GM12865 (cell line): ENCODE data around the gene LRP8.

Experiments used
- DNase-seq: peaks from one replicate; pipeline ENCODE4 v3.0.0; 2010; ENCODE audit warnings: low read depth
- H3K4me3 ChIP-seq: 2 replicates; pipeline ENCODE4 v1.5.1; 2011; ENCODE audit warnings: mild to moderate bottlenecking, low read depth, low read length, control low read depth
- TF ChIP-seq, protein P1 (sequence below): IDR thresholded peaks from 2 replicates; pipeline ENCODE4 v1.5.1; 2011; ENCODE audit warnings: low read length, control low read depth, low read depth, inconsistent platforms; ENCODE audit not compliant: insufficient read depth; ENCODE audit errors: missing control alignments

The LRP8 gene

DNA sequence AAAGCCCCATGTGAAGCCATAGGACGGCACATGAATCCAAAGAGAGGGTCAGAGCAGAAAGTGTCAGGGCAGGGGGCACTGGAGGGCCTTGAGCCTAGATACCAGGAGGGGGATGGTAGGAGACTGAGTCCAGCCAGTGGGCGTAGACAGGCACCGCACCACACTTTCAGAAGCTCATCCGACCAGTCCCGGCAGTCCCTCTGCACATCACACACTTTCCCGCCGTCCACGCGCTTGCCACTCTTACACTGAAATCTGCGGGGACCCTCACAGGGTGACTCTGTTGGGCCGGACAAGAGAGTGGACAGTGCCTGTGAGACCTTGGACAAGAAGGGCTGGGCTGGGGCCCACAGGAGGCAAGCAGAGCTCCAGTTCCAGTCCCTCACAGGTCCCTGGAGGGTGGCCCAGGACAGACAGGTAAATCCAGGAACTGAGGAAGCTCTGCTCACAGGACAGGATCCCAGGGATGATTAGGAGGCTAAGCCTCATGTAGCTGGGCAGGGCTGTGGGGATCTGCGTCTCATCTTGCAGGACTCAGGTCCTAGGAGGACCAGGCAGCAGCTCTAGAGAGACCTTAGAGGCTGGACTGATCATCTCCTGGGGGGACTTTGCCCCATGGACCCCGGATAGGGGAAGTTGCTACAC, 53.2 kb downstream of the LRP8 start:
- TF ChIP-seq, protein P1, sequence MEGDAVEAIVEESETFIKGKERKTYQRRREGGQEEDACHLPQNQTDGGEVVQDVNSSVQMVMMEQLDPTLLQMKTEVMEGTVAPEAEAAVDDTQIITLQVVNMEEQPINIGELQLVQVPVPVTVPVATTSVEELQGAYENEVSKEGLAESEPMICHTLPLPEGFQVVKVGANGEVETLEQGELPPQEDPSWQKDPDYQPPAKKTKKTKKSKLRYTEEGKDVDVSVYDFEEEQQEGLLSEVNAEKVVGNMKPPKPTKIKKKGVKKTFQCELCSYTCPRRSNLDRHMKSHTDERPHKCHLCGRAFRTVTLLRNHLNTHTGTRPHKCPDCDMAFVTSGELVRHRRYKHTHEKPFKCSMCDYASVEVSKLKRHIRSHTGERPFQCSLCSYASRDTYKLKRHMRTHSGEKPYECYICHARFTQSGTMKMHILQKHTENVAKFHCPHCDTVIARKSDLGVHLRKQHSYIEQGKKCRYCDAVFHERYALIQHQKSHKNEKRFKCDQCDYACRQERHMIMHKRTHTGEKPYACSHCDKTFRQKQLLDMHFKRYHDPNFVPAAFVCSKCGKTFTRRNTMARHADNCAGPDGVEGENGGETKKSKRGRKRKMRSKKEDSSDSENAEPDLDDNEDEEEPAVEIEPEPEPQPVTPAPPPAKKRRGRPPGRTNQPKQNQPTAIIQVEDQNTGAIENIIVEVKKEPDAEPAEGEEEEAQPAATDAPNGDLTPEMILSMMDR, result no peak
- no peak for DNase-seq
- H3K4me3 ChIP-seq, result no peak overlapping the region

- TF ChIP-seq, protein P1, result no peak
- H3K4me3 ChIP-seq, result no peak overlapping the region
- no peak for DNase-seq
Measured at GRCh38 chr1:53274026-53274425, 53.8 kb downstream of the LRP8 start.

DNA sequence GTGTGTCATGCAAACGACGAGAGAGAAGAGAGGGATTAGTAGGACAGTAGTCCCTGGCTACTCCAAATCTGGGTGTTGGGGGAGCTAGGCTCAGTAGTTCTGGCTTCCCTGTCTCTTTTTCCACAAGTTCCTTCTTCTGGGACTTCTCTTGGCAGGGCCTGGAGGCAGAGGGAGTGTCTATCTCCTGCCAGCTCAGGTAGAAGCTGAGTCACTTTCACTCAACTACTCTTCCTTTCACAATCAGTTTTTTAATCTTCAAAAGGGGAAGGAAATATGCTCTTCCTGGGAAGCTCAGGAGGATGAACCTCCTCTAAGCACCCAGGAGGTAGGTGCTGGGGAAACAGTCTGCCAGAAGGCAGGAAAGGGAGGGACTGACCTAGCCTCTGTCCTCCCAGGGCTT, 54.3 kb downstream of the LRP8 start:
- no peak overlapping the region for H3K4me3 ChIP-seq
- TF ChIP-seq, protein P1, result no peak
- DNase-seq, result no peak

DNA sequence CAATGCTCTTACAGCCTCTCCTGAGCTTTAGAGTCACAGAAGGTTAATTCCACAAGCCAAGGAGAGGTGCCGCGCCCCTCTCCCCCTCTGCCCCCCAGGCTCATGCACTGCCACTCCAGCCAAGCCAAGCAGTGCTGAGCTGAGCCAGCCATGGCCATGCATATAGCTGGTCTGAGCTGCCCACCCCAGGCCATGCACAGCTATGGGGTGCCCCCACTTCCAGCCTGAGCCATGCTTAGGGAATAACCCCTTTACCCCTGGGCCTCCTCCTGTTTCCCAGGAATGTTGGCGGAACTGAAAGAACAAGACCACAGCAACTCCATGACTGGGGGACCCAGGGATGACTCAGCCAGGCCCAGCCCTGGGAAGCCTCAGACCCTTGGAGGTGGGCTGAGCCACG, 55.5 kb downstream of the LRP8 start:
- TF ChIP-seq, protein P1, result no peak
- DNase-seq, result no peak
- H3K4me3 ChIP-seq, result no peak overlapping the region

DNA sequence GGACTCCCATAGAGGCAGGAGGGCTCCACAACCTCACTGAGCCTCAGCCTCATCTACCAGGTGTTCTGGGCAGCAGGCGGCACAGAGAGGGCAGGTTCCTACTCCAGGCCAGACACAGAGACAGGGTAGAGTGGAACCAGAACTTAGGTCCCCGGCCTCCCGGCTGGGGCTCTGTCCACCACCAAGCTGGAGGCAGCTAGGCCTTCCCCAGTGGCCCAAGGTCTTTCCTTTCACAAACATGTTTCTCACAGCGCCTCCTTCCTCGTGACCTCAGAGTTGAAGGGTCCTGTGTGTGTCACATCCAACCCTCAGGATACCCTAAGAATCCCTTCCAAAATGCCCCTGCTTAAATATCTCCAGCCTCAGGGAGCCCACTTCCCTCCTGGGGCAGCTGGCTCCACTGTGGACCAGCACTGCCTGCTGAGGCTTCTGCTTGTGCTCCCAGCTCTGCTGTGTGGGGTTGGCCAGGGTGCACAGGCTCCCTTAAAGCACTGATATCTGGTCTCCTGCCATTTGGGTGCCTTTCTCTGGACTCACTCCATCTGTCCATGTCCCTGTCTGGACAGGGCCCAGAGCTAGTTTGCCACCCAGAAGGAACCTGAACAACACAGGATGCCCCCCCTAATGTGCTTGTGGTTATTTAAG, 56.3 kb downstream of the LRP8 start:
- no peak overlapping the region for H3K4me3 ChIP-seq
- DNase-seq, result no peak
- TF ChIP-seq, protein P1, result no peak

DNA sequence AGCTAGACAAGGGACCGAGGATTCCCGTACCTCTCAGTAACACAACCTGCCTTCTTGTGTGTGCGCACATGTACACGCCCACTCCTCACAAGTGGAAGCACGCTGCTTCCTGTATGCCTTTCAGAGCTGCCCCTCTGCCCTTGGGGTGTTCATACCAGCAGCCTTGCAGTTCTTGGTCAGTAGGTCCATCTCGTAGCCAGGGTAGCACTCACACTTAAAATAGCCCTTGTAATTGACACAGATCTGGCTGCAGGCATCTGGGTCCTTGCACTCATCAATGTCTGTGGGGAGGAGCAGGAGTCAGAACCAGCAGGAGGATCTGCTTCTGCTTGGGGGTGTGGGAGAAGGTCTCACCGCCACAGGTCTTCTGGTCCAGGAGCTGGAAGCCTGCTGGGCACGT, 57.0 kb downstream of the LRP8 start:
- no peak for DNase-seq
- TF ChIP-seq, protein P1, result no peak
- H3K4me3 ChIP-seq, result no peak overlapping the region

DNA sequence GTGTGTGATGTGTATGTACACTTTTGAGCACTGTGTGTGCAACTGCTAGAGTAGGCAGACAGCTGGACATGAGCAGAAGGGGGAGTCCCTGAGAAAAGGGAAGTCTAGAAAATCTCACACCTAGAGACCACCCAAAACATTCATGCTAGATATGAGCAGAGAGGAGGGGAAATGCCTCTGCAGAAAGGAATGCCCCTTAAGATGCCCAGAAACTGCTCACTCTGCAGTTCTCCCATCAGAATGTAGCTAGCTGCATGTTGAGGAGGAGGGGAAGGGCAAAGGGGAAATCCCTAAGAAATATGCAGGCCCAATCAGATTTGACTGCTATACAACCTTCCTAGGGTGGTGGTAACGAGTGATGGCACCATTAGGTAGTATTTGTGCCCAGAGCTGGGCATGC, 57.8 kb downstream of the LRP8 start:
- TF ChIP-seq, protein P1, result no peak
- H3K4me3 ChIP-seq, result no peak overlapping the region
- DNase-seq, result peak; percentile 20
